WTC11 (cell line): Measurements from ENCODE around the gene NEBL. TPM values are rescaled to one million over a fixed set of nuclear protein-coding genes. Genes with fewer than 3 reads are reported as not detected.

Experiments
- ATAC-seq: fragments of 200-7000 bp; cut with Tn5 transposase; 2 replicates; pipeline ENCODE4 v1.10.0; 2021; ENCODE audit warnings: mild to moderate bottlenecking, moderate library complexity
- CTCF ChIA-PET: fragments of 300-600 bp; sonication (Branson Sonifier 250); formaldehyde crosslinking; loops from one replicate; lab custom pipeline; 2021; ENCODE audit warnings: antibody characterized with exemption; lab: Charles Lee
- POLR2A ChIA-PET: fragments of 350-600 bp; sonication (Branson Sonifier 250); formaldehyde crosslinking; loops from one replicate; lab custom pipeline; 2021; ENCODE audit warnings: antibody characterized with exemption; lab: Charles Lee
- DNase-seq: peaks from one replicate; pipeline ENCODE4 v3.0.0; 2021; ENCODE audit warnings: low spot score
- H3K27ac Mint-ChIP-seq: 2 replicates; pipeline ENCODE4 v1.8.0; 2021; ENCODE audit warnings: mixed read lengths
- H3K27me3 Mint-ChIP-seq: 2 replicates; pipeline ENCODE4 v1.8.0; 2021; ENCODE audit warnings: low read depth, mild to moderate bottlenecking, moderate library complexity, mixed read lengths
- H3K36me3 Mint-ChIP-seq: 2 replicates; pipeline ENCODE4 v1.8.0; 2021; ENCODE audit warnings: mixed read lengths
- H3K4me1 Mint-ChIP-seq: 2 replicates; pipeline ENCODE4 v1.8.0; 2022; ENCODE audit warnings: mixed read lengths
- H3K4me3 Mint-ChIP-seq: 2 replicates; pipeline ENCODE4 v1.8.0; 2021; ENCODE audit warnings: mild to moderate bottlenecking, moderate library complexity, mixed read lengths
- H3K9me3 Mint-ChIP-seq: 2 replicates; pipeline ENCODE4 v1.8.0; 2021; ENCODE audit warnings: mixed read lengths
- AFF4 ChIP-seq: sonication (generic); formaldehyde crosslinking; IDR thresholded peaks from 2 replicates; pipeline ENCODE4 v1.8.1; 2023; ENCODE audit warnings: mild to moderate bottlenecking, missing genetic modification reagents, borderline replicate concordance
- CBFB ChIP-seq: sonication (generic); formaldehyde crosslinking; IDR thresholded peaks from 2 replicates; pipeline ENCODE4 v1.8.1; 2022; ENCODE audit warnings: mild to moderate bottlenecking, low read depth, missing genetic modification reagents
- ELF4 ChIP-seq: sonication (generic); formaldehyde crosslinking; IDR thresholded peaks from 2 replicates; pipeline ENCODE4 v1.8.1; 2022; ENCODE audit warnings: low read depth, mild to moderate bottlenecking, moderate library complexity, missing genetic modification reagents
- NFYB ChIP-seq: sonication (generic); formaldehyde crosslinking; conservative IDR thresholded peaks from 2 replicates; pipeline ENCODE4 v1.8.0; 2022; ENCODE audit warnings: low read depth, missing genetic modification reagents
- NR1H2 ChIP-seq: sonication (generic); formaldehyde crosslinking; IDR thresholded peaks from 2 replicates; pipeline ENCODE4 v1.9.0; 2021; ENCODE audit warnings: mild to moderate bottlenecking, moderate library complexity, missing genetic modification reagents
- RELA ChIP-seq: sonication (generic); formaldehyde crosslinking; IDR thresholded peaks from 2 replicates; pipeline ENCODE4 v1.8.1; 2022; ENCODE audit warnings: missing genetic modification reagents, mild to moderate bottlenecking, borderline replicate concordance
- SMAD3 ChIP-seq: sonication (generic); formaldehyde crosslinking; IDR thresholded peaks from 2 replicates; pipeline ENCODE4 v1.8.0; 2022; ENCODE audit warnings: missing genetic modification reagents, mild to moderate bottlenecking, borderline replicate concordance
- SMAD4 ChIP-seq: sonication (generic); formaldehyde crosslinking; IDR thresholded peaks from 2 replicates; pipeline ENCODE4 v1.8.0; 2022; ENCODE audit warnings: mild to moderate bottlenecking, missing genetic modification reagents
- TEAD4 ChIP-seq: sonication (generic); formaldehyde crosslinking; IDR thresholded peaks from 2 replicates; pipeline ENCODE4 v1.8.0; 2022; ENCODE audit warnings: mild to moderate bottlenecking, missing genetic modification reagents
- ZMAT4 ChIP-seq: fragments of 250-450 bp; sonication (Bioruptor Pico); IDR thresholded peaks from 2 replicates; pipeline ENCODE4 v1.9.0; 2021; ENCODE audit warnings: mild to moderate bottlenecking
- ZNF121 ChIP-seq: sonication (generic); formaldehyde crosslinking; IDR thresholded peaks from 2 replicates; pipeline ENCODE4 v1.8.0; 2023; ENCODE audit warnings: missing genetic modification reagents
- ZNF263 ChIP-seq: sonication (generic); formaldehyde crosslinking; IDR thresholded peaks from 2 replicates; pipeline ENCODE4 v1.8.1; 2022; ENCODE audit warnings: low read depth, mild to moderate bottlenecking, moderate library complexity, missing genetic modification reagents
- ZNF317 ChIP-seq: sonication (generic); formaldehyde crosslinking; IDR thresholded peaks from 2 replicates; pipeline ENCODE4 v1.8.1; 2023; ENCODE audit warnings: low read depth, mild to moderate bottlenecking, moderate library complexity, missing genetic modification reagents, borderline replicate concordance
- ZNF423 ChIP-seq: fragments of 250-450 bp; sonication (Bioruptor Pico); IDR thresholded peaks from 2 replicates; pipeline ENCODE4 v2.1.2; 2022; ENCODE audit warnings: mild to moderate bottlenecking, moderate library complexity
- ZNF425 ChIP-seq: fragments of 250-450 bp; sonication (Bioruptor Pico); conservative IDR thresholded peaks from 2 replicates; pipeline ENCODE4 v1.9.0; 2021; ENCODE audit warnings: mild to moderate bottlenecking
- total RNA-seq: library from RNA; stranded (reverse); gene quantifications from 3 replicates; pipeline ENCODE4 v1.2.3, GENCODE V29; 2021
- TF ChIP-seq, protein P1 (sequence below): sonication (generic); formaldehyde crosslinking; IDR thresholded peaks from 2 replicates; pipeline ENCODE4 v1.8.1; 2022; ENCODE audit warnings: mild to moderate bottlenecking, missing genetic modification reagents, moderate library complexity, borderline replicate concordance
- TF ChIP-seq, protein P2 (sequence below): sonication (generic); formaldehyde crosslinking; IDR thresholded peaks from 2 replicates; pipeline ENCODE4 v1.8.1; 2023; ENCODE audit warnings: mild to moderate bottlenecking, missing genetic modification reagents

NEBL gene
- total RNA-seq, 1 experiment from 2014 or later: 8.9 TPM

DNA sequence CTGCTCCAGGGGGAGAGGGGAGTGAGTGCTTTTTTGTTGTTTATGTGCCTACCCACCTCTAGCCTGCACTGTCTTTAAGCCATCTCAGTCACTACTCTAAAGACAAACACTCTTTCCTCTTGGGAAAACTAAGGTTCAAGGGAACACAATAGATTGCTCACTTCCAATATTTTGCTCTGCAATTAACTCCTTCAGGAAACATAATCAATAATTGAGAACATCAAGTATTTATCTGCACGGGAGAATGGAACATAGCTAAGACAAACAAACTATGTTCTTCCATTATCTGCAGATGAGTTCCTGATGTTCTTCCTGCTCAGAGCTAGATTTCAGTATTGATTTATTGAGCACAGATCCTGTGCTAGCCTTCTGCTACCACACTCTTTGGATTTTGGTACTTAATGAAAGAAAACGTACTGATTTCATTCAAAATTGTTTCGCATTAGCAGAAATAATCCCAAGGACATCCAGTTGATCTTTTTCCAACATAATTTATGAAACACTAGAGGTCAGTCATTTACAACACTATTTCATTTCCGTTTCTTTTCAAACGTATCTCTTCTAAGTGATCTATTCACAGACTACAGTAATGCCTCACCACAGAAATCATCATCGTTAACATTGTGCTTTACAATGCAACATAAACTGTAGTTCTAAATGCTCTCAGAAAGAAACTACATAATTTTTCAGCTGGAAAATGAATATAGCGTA is 8.3 kb downstream of the NEBL start (continued):
- TF ChIP-seq ZNF425 (CRISPR knock-in tag): no peak
- no peak for TF ChIP-seq NR1H2 (CRISPR knock-in tag)
- TF ChIP-seq ZNF263 (CRISPR knock-in tag): no peak
- TF ChIP-seq ZMAT4: no peak
- TF ChIP-seq RELA: no peak
- no peak for TF ChIP-seq ZNF121 (CRISPR knock-in tag)

DNA sequence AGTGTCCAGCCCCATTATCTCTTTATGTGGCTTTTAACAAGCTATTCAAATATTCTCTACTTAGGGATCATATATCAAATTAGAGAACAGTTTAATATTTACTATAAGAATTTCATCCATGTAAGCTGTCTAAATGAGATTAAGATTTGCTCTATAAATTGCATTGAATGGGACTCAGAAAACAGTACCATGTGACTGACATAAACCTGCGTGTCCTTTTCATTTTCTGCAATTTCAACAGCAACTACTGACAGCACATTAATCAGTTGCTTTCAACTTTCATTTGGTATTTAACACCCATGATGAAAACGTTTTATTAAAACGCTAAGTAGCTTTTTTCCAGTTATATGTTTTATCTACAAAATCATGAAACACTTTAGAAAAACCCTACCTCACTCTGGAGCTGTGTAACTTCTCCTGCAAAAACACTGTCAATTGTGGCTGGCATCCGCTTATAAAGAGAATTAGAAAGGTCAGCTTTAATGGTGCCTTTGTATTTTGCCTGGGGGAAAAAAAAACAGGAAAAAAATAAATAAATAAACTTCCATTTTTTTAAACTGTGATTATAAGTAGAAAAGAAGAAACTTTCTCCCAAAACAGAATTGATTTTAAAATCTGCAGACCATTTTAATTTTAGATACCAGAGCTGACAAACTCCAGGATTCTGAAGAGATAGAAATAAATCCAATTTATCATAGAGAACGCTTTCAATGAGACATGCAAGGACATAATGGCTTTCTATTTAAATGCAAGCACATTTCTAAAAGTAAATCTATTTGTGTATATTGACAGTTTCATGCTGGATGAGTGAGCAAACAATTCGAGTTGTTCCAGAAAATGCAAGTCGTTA is 9.2 kb downstream of the NEBL start:
- ChIA-PET CTCF (interaction anchor here (0.6 kb wide), 1 partner anchor 24 kb away, joined by 3 read pairs; no protein-coding TSS in a partner anchor), POLR2A (no interaction called here)
- TF ChIP-seq ZNF121 (CRISPR knock-in tag) (no peak), ZNF425 (CRISPR knock-in tag) (no peak), SMAD3 (CRISPR knock-in tag) (no peak), ZNF317 (CRISPR knock-in tag) (no peak), ELF4 (CRISPR knock-in tag) (no peak), SMAD4 (CRISPR knock-in tag) (no peak), AFF4 (no peak), TEAD4 (no peak), ZNF423 (CRISPR knock-in tag) (no peak), NFYB (no peak), CBFB (CRISPR knock-in tag) (no peak)
- TF ChIP-seq, protein P1, sequence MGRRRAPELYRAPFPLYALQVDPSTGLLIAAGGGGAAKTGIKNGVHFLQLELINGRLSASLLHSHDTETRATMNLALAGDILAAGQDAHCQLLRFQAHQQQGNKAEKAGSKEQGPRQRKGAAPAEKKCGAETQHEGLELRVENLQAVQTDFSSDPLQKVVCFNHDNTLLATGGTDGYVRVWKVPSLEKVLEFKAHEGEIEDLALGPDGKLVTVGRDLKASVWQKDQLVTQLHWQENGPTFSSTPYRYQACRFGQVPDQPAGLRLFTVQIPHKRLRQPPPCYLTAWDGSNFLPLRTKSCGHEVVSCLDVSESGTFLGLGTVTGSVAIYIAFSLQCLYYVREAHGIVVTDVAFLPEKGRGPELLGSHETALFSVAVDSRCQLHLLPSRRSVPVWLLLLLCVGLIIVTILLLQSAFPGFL (CRISPR knock-in tag): no peak
- TF ChIP-seq, protein P2, sequence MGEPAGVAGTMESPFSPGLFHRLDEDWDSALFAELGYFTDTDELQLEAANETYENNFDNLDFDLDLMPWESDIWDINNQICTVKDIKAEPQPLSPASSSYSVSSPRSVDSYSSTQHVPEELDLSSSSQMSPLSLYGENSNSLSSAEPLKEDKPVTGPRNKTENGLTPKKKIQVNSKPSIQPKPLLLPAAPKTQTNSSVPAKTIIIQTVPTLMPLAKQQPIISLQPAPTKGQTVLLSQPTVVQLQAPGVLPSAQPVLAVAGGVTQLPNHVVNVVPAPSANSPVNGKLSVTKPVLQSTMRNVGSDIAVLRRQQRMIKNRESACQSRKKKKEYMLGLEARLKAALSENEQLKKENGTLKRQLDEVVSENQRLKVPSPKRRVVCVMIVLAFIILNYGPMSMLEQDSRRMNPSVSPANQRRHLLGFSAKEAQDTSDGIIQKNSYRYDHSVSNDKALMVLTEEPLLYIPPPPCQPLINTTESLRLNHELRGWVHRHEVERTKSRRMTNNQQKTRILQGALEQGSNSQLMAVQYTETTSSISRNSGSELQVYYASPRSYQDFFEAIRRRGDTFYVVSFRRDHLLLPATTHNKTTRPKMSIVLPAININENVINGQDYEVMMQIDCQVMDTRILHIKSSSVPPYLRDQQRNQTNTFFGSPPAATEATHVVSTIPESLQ (CRISPR knock-in tag): no peak
- Mint-ChIP-seq H3K4me3 (no peak overlapping the region), H3K27me3 (peaks cover 5% of the 10 kb centered on the region), H3K36me3 (no peaks in the 10 kb centered on the region), H3K9me3 (no peaks in the 10 kb centered on the region), H3K4me1 (peaks cover 30% of the 10 kb centered on the region), H3K27ac (no peak overlapping the region)
- DNase-seq (no peak), ATAC-seq (no peak)
